ENCODE data around the gene LRP1B.

Gene LRP1B

DNA sequence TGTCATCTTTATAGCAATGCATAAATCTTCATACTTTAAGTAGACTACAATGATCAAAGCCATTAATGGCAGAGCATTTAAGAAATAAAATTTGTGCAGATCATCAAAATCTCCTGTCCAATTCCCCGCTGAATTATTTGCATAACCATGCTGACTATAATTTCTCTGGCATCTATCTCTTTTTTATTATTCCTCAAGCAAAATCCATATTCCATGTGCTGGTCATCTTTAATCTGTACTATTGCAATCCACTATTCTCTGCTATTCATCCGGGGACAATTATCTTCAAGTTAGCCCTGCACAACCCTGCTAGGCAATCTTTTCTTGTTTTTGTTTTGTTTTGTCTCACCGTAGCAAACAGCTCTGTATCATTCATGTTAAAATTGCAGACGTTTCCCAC is 1881.0 kb downstream of the LRP1B start:
- Histone ChIP-seq H2AFZ (ENCODE audit: low read depth) (no peak overlapping the region), H3K4me2 (no peak overlapping the region), H3K79me2 (ENCODE audit: insufficient read depth, low read depth) (no peaks in the 10 kb centered on the region), H3K36me3 (ENCODE audit: insufficient read depth) (no peaks in the 10 kb centered on the region), H4K20me1 (ENCODE audit: insufficient read depth) (no peaks in the 10 kb centered on the region), H3K9ac (no peak overlapping the region), H3K27ac (no peak overlapping the region), H3K4me3 (IDR thresholded peaks at IDR 0.05; ENCODE audit: insufficient read depth, low read depth, low read length) (no peak overlapping the region), H3K4me1 (ENCODE audit: low read depth, poor library complexity, severe bottlenecking) (no peaks in the 10 kb centered on the region), H3K27me3 (ENCODE audit: insufficient read depth, low read depth) (no peaks in the 10 kb centered on the region)
- TF ChIP-seq, protein P1, sequence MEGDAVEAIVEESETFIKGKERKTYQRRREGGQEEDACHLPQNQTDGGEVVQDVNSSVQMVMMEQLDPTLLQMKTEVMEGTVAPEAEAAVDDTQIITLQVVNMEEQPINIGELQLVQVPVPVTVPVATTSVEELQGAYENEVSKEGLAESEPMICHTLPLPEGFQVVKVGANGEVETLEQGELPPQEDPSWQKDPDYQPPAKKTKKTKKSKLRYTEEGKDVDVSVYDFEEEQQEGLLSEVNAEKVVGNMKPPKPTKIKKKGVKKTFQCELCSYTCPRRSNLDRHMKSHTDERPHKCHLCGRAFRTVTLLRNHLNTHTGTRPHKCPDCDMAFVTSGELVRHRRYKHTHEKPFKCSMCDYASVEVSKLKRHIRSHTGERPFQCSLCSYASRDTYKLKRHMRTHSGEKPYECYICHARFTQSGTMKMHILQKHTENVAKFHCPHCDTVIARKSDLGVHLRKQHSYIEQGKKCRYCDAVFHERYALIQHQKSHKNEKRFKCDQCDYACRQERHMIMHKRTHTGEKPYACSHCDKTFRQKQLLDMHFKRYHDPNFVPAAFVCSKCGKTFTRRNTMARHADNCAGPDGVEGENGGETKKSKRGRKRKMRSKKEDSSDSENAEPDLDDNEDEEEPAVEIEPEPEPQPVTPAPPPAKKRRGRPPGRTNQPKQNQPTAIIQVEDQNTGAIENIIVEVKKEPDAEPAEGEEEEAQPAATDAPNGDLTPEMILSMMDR (conservative IDR thresholded peaks at IDR 0.05; ENCODE audit: low read depth, low read length) = no peak

DNA sequence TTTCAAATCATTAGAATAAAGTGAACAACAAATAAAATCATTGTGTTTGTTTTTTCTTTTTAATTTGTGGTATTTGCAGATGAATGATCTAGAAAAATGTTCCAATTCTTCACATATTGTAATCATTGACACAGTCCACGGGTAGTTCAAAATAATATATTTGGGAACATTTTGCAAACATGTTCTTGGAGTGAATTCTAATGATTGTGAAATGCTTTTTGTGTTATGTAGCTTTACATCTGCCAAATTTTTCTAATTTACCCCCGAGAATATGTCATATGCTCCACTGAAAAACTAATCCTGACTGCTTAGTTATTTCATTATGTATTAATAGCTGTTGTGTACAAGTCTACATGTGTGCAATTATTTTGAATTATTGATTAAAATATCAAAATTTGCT is 1882.2 kb downstream of the LRP1B start:
- Histone ChIP-seq H3K27me3 (ENCODE audit: insufficient read depth, low read depth) (no peaks in the 10 kb centered on the region), H3K4me2 (no peak overlapping the region), H3K36me3 (ENCODE audit: insufficient read depth) (no peaks in the 10 kb centered on the region), H3K4me1 (ENCODE audit: low read depth, poor library complexity, severe bottlenecking) (no peaks in the 10 kb centered on the region), H3K4me3 (IDR thresholded peaks at IDR 0.05; ENCODE audit: insufficient read depth, low read depth, low read length) (no peak overlapping the region), H3K27ac (no peak overlapping the region), H3K9ac (no peak overlapping the region), H4K20me1 (ENCODE audit: insufficient read depth) (no peaks in the 10 kb centered on the region), H3K79me2 (ENCODE audit: insufficient read depth, low read depth) (no peaks in the 10 kb centered on the region), H2AFZ (ENCODE audit: low read depth) (no peak overlapping the region)
- TF ChIP-seq, protein P1 (conservative IDR thresholded peaks at IDR 0.05; ENCODE audit: low read depth, low read length) = no peak

DNA sequence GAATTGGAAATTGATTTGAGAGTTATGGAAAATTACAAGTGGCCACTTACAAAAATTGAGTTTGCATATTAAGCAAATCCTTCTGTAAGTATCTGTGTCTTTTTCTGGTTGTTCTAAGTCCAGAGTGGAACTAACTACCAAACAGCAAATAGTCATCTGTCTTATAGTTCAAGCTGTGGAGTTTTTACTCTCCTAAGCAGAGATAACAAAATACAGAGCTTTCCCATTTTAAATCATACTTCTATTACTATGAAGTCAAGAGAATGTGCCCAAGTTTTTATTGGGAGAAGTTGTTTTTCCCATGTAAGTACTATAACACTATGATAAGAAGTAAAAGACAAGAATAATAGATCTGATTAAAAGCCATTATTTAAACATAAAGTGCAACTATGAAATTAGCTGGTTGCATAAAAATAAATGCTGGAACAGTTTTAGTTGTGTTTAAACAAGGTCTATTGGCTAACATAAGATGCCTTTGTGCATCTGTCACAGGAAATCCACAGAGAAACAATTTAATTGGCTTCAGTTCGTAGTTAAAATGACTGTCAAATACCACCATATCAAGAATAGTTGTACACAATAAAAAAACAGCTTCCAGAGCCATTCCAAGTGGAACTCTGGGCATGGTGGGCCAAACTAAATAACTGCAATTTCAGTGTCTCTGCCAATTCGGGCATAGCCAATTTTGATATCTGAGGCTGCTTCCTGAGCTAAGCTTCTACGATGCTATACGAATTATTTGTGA is 1883.2 kb downstream of the LRP1B start:
- TF ChIP-seq, protein P1 (conservative IDR thresholded peaks at IDR 0.05; ENCODE audit: low read depth, low read length) = no peak
- Histone ChIP-seq H3K79me2 (ENCODE audit: insufficient read depth, low read depth) (no peaks in the 10 kb centered on the region), H3K4me2 (no peak overlapping the region), H3K4me1 (ENCODE audit: low read depth, poor library complexity, severe bottlenecking) (no peaks in the 10 kb centered on the region), H2AFZ (ENCODE audit: low read depth) (no peak overlapping the region), H4K20me1 (ENCODE audit: insufficient read depth) (no peaks in the 10 kb centered on the region), H3K36me3 (ENCODE audit: insufficient read depth) (no peaks in the 10 kb centered on the region), H3K4me3 (IDR thresholded peaks at IDR 0.05; ENCODE audit: insufficient read depth, low read depth, low read length) (no peak overlapping the region), H3K9ac (no peak overlapping the region), H3K27me3 (ENCODE audit: insufficient read depth, low read depth) (no peaks in the 10 kb centered on the region), H3K27ac (no peak overlapping the region)

DNA sequence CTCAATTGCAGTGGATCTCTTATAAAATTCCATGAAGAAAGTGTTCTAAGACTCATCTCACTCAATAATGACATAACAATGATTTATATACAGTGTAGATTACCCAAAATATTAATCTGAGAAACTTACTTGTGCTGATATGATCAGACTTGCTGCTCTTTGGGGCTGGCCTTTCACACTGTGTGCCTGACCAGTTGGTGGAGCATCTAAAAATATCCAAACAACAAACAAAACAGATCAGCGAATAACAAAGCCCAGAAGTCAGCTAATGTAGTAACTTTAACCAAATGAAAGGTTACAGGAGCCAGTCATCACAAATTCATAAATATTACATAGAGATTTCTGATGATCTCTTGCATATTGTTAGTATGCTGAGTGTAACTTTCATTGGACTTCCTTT is 1883.9 kb downstream of the LRP1B start:
- Histone ChIP-seq H3K79me2 (ENCODE audit: insufficient read depth, low read depth) (no peaks in the 10 kb centered on the region), H4K20me1 (ENCODE audit: insufficient read depth) (no peaks in the 10 kb centered on the region), H3K9ac (no peak overlapping the region), H3K27me3 (ENCODE audit: insufficient read depth, low read depth) (no peaks in the 10 kb centered on the region), H3K4me3 (IDR thresholded peaks at IDR 0.05; ENCODE audit: insufficient read depth, low read depth, low read length) (no peak overlapping the region), H3K27ac (no peak overlapping the region), H2AFZ (ENCODE audit: low read depth) (no peak overlapping the region), H3K36me3 (ENCODE audit: insufficient read depth) (no peaks in the 10 kb centered on the region), H3K4me2 (no peak overlapping the region), H3K4me1 (ENCODE audit: low read depth, poor library complexity, severe bottlenecking) (no peaks in the 10 kb centered on the region)
- TF ChIP-seq, protein P1 (conservative IDR thresholded peaks at IDR 0.05; ENCODE audit: low read depth, low read length) = no peak

Data from KMS-11 (cell line).